OCI-M1 (cell line): Measurements from ENCODE around the gene IPP.
A peak's percentile ranks its signal among the peaks of the same experiment; 100 is the strongest.
"Not testable (repeated sequence)": the region's sequence is repeated elsewhere in the genome, so short reads cannot be mapped to it uniquely, and the experiment has no call there.

Source experiments
- DNase-seq: peaks from one replicate; lab custom pipeline; 2025; lab: John Stamatoyannopoulos, UW

The IPP gene

GRCh38 chr1:45739641-45740156 is 10.8 kb downstream of the IPP start:
- not testable (repeated sequence) for DNase-seq

GRCh38 chr1:45739137-45739536 is 11.3 kb downstream of the IPP start:
- DNase-seq = no peak

GRCh38 chr1:45730780-45731319 is 19.6 kb downstream of the IPP start:
- DNase-seq = no peak

- DNase-seq = no peak
These were observed 20.2 kb downstream of the IPP start for GRCh38 chr1:45730075-45730779.

- DNase-seq = not testable (repeated sequence)
These were observed 24.4 kb downstream of the IPP start for GRCh38 chr1:45726007-45726406.

GRCh38 chr1:45723248-45723930 is 27.1 kb downstream of the IPP start:
- peak; percentile 10 for DNase-seq

- DNase-seq = peak; percentile 61
These were observed 27.6 kb downstream of the IPP start for GRCh38 chr1:45722809-45723208.

- DNase-seq = no peak
These were observed 29.2 kb downstream of the IPP start for GRCh38 chr1:45721207-45721606.

GRCh38 chr1:45718289-45718688 is 32.2 kb downstream of the IPP start:
- no peak for DNase-seq

GRCh38 chr1:45717386-45717785 is 33.1 kb downstream of the IPP start:
- not testable (repeated sequence) for DNase-seq

GRCh38 chr1:45716700-45717099 is 33.8 kb downstream of the IPP start:
- DNase-seq = no peak

GRCh38 chr1:45713711-45714110 is 36.7 kb downstream of the IPP start:
- no peak for DNase-seq

GRCh38 chr1:45704637-45705036 is 45.8 kb downstream of the IPP start:
- no peak for DNase-seq

GRCh38 chr1:45694823-45695222 is 55.6 kb downstream of the IPP start:
- no peak for DNase-seq

GRCh38 chr1:45693811-45694210 is 56.6 kb downstream of the IPP start:
- not testable (repeated sequence) for DNase-seq

GRCh38 chr1:45687754-45688740 is 62.4 kb downstream of the IPP start, which contains the start of gene TMEM69:
Gene TMEM69, plus strand, starts transcription at chr1:45688181. Its CDS starts 2,888 bp downstream, at chr1:45691069.
- peak; percentile 94 for DNase-seq

- DNase-seq = peak; percentile 99
These were observed 63.3 kb downstream of the IPP start for GRCh38 chr1:45687014-45687753.

GRCh38 chr1:45686288-45687013 is 64.0 kb downstream of the IPP start, which contains the start of gene GPBP1L1:
Gene GPBP1L1, minus strand, starts transcription at chr1:45686533. Its CDS starts 27,446 bp downstream, at chr1:45659087.
- peak; percentile 97 for DNase-seq

- peak; percentile 81 for DNase-seq
These were observed 64.5 kb downstream of the IPP start for GRCh38 chr1:45686015-45686287.

- DNase-seq = peak; percentile 71
These were observed 65.0 kb downstream of the IPP start for GRCh38 chr1:45685308-45686014.
